Fibroblast of the conjunctiva (primary cell): ENCODE data around the gene SLC35E3.

Experiments used
- DNase-seq: peaks from one replicate; pipeline ENCODE4 v3.0.0-alpha.2; 2010; ENCODE audit warnings: low read depth

The SLC35E3 gene

DNA sequence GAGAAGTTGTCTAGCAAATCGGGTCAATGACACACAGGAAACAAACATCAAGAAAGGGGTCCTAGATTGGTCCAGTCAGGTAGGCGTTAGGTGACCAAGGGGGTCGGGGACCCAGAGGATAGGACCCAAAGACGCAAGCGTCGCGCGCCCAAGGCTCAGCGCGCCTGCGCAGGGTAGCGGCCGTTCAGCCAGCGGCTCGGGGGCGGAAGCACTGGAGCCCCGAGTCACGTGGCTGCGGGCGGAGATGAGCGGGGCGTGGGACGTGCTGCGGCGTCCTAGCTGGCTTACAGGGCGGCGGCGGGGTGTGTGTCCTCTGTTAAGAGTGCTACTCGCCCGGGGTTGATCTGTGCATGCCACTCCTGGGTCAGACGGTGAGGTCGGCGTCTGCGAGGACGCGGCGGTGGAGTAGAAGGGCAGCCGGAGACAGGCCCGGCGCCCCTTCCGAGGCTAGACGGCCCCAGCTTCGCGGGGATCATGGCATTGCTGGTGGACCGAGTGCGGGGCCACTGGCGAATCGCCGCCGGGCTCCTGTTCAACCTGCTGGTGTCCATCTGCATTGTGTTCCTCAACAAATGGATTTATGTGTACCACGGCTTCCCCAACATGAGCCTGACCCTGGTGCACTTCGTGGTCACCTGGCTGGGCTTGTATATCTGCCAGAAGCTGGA lies at the start of gene SLC35E3:
SLC35E3 (plus strand) TSS at position 273 of the 668 bp plus-strand sequence; CDS start at position 475, 202 bp downstream.
- peak; percentile 83 for DNase-seq

DNA sequence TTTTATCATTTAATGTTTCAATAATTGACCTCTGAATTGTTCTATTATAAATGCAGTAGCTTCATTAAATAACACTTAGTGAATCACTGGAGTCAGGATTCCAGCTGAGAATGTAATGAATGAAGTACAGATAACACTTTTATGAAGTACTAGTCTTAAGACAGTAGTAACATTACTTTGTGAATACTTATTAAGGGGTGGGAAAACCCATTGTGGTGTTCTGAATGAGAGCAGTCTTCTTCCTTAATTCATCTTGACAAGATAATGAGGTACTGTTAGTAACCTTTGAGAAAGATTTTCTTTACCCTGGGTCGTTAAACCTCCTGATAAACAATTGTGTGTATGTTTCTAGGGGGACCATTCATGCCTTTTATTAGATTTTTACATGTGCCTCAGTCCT lies 46.5 kb upstream of the SLC35E3 start:
- no peak for DNase-seq

DNA sequence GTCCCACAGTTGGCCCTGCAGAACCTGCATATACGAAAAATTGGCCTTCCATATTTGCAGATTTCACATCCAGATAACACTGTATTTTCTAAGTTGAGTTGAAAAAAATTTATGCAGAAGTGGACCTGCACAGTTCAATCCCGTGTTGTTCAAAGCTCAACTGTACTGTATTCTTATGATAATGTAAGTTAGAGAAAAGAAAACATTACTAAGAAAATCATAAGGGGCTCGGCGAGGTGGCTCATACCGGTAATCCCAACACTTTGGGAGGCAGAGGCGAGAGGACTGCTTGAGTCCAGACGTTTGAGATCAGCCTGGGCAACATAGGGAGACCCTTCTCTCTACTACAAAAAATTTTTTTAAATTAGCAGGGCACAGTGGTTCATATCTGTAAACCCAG lies 18.2 kb upstream of the SLC35E3 start:
- no peak for DNase-seq

DNA sequence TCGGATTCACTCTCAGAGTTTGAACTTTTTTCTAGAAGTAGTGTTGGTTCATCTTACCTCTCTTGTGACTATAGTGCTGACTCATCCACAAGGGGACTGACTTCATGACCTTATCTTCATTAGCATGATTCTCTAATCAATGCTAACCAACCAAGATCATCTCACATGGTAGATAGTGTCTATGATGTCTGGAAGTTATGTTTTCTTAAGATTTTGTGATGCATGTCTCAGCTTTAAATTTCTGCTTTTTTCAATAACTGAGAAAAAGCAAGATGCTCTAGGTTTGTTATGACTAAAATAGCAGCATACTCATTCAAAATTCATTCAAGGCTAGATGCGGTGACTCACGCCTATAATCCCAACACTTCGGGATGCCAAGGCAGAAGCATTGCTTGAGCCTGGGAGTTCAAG lies 12.3 kb upstream of the SLC35E3 start:
- DNase-seq: peak; percentile 13

DNA sequence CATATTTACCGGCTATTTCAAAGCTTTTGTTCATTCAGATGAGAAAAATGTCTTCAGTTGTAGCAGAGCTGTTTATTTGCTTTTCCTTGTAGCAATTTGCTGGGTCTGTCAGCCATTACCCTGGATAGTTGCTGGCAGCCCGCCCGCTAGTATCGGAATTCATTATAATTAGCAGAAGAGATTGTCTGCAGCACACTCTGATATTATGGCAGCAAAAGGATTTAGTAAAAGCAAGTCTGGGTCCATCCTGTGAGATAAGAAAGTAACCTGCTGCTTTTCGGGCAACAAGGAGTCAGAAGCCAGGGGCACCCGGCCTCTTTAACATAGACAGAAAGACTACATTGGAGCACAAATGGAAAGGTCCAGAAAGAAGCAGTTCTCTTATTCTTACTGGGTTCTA lies 6.1 kb upstream of the SLC35E3 start:
- DNase-seq: no peak

DNA sequence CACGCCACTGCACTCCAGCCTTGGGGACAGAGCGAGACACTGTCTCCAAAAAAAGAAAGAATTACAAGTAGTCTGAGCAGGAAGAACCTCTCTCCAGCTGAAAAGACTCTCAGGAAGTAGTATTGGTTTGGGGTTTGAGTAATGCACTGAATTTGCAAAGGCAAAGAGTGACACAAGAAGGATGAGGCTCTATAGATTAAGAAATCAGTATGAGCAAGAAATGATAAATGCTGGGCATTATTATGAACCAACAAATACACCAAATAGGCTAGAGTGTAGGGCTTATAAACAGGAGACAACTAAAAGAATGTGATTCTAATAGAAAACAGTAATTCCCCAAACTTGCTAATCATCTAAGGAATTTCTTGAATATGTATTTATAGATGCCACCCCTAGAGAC lies 2.6 kb upstream of the SLC35E3 start:
- DNase-seq: no peak

DNA sequence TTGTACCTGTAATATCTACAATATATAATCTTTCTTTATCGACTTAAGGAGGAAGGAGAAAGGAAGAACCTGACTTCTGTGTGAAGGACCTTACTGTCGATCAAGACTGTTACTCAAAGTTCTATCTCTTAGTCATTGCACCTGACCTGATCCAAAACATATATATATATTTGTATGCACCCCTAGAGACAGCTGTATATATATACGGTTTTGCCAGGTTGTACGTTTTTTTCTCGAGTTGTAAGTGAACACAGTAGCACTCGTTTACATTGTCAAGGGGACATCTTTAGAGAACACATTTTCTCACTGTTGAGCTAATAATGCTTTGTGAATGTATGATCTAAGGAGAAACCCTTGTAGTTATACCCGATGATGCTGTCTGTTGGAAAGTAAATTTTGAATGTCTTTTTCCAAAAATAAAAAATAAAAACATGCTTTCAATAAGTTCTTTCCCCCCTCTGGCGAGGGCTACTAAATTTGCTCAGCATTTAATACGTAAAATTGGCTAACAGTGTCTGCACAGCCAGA lies 536 bp upstream of the SLC35E3 start:
- DNase-seq: no peak

DNA sequence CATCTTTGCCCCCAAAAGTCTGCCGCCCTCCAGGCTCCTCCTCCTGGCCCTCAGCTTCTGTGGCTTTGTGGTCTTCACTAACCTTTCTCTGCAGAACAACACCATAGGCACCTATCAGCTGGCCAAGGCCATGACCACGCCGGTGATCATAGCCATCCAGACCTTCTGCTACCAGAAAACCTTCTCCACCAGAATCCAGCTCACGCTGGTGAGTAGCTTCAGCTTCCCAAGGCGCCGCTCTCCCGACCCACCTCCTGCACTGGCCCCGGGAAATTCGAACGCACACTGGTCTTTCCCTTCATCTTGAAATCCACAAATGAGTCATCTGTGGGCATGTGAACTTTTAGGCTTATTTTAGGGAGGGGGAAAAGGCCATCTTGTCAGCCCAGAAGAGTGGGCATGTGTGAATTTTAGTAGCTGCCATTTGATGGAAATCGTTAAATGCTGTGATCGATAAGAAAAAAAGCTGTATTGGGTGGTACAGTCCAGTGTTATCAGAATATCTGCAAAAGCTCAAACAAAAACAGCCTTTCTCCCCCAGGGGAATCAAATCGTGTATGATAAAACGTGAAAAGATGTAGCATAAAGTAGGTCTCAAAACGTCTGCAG lies 700 bp downstream of the SLC35E3 start:
- peak; percentile 34 for DNase-seq

DNA sequence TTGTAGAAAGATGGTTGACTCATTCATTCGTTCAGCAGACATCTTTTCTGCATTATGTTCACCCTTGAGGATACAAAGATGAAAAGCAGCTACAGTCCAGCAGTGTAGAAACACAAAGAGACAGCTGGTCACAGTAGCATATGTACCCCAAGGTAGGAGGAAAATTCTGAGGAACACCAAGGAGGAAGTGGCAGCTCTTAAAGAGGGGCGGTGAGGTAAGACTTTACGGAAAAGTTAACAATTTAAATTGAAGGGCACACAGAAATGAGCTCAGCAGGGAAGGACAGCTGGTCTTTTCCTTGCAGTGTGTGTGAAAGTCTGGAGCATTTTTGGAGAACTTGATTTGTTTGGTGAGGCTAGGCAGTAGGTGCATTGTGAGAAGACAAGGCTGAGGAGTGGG lies 3.5 kb downstream of the SLC35E3 start:
- no peak for DNase-seq

DNA sequence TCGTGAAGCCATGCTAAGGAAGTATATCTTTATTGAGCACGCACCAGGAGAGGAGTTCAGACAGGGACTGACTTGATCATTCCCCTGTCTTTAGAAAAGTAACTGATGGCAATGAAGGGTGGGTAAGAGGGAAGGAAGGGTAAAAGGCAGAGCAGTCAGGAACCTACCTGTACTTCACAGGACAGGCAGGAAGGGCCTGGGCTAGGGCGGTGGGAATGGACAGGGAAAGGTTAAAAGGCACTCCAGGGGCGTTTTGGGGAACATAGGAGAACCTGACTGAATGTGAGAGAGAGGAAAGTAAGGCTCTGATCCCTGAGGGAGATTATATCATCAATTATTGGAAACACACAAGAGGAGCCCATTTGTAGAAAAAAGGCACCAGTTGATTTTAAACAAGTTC lies 3.9 kb downstream of the SLC35E3 start:
- no peak for DNase-seq

DNA sequence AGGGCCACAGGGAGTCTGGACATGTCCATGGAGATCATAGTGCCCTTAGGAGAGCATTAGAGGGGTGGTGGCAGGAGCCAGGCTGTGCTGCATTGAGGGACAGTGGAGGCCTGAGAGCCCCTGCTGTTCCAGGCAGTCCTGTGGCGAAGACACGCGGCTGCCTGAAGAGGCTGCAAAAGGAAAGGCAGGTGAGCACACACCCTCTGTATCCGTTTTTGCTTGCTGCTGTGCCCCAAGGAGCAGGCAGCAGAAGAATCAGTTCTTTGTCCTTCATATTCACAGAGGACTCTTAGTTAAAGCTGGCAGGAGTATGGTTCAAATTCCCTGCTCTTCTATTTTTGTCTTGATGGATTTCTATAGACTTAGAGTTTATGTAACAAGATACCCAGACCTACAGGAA lies 4.5 kb downstream of the SLC35E3 start:
- DNase-seq: no peak

DNA sequence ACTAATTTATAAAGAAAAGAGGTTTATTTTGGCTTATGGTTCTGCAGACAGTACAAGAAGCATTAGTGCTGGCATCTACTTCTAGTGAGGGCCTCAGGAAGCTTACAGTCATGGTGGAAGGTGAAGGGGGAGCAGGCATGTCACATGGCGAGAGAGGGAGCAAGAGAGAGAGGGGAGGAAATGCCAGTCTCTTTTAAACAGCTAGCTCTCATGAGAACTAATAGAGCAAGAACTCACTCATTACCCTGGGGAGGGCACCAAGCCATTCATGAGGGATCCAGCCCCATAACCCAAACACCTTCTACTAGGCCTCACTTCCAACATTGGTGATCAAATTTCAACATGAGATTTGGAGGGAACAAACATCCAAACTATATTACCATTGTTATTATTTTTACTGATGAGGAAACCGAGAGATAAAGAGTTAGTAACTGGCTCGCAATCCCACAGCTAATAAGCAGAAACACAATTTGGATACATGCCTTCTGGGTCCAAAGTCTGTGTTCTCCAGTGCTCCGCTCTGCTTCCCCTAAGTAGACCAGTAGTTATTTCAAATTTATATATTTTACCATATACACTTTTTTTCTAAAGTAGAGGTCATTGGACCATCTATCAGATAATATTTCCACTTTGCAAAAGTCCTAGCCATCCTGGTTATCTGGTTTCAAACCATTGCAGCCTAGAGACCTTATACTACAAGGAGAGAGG lies 9.7 kb downstream of the SLC35E3 start:
- DNase-seq: no peak

DNA sequence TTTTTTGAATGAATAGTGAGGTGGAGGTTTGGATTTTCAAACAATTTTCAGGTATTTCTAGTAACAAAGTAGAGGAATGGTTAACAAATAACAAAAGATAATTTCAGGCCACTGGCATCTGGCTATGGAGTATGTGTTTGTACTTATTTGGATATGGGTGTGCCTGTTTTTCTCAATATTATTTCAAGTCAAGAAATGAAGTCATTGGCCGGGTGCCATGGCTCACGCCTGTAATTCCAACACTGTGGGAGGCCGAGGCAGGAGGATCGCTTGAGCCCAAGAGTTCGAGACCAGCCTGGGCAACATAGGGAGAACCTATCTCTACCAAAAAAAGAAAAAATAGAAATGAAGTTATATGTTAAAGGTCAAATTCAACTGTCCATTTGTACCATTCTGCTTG lies 13.9 kb downstream of the SLC35E3 start:
- DNase-seq: no peak

DNA sequence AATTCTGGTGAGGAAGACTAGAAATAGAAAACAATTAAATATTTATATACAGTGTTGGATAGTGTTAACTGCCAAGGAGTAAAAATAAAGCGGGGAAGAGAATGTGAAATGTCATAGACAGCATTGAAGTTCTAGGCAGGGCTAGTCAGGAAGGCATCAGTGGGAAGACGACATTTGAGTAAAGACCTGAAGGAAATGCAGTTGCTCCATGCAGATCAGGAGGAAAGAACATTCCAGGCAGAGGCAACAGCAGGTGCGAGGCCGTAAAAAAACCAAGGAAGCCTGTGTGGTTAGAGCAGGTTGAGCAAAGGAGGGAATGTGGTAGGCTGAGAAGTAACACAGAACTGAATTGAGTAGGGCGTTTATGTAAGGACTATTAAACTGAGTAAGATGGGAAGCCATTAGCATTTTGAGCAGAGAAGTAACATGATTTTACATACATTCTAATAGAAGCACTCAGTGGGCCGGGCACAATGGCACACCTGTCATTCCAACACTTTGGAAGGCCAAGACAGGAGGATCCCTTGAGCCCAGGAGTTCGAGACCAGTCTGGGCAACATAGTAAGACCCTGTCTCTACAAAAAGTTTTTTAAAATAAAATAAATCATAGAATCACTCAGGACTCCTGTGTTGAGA lies 14.9 kb downstream of the SLC35E3 start:
- no peak for DNase-seq

DNA sequence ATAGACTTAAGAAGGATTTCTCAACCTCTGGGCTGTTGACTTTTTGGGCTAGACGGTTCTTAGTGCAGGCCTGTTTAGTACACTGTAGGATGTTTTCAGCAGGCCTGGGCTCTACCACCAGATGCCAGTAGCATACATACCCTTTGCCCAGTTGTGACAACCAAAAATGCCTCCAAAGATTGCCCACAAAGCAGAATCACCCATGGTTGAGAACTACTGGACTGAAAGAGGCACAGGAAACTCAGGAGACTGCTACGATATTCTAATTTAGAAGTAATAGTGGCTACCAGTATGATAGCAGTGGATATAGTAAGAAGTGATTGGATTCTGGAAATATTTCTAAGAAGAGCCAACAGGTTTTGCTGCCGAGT lies 15.5 kb downstream of the SLC35E3 start:
- DNase-seq: no peak

DNA sequence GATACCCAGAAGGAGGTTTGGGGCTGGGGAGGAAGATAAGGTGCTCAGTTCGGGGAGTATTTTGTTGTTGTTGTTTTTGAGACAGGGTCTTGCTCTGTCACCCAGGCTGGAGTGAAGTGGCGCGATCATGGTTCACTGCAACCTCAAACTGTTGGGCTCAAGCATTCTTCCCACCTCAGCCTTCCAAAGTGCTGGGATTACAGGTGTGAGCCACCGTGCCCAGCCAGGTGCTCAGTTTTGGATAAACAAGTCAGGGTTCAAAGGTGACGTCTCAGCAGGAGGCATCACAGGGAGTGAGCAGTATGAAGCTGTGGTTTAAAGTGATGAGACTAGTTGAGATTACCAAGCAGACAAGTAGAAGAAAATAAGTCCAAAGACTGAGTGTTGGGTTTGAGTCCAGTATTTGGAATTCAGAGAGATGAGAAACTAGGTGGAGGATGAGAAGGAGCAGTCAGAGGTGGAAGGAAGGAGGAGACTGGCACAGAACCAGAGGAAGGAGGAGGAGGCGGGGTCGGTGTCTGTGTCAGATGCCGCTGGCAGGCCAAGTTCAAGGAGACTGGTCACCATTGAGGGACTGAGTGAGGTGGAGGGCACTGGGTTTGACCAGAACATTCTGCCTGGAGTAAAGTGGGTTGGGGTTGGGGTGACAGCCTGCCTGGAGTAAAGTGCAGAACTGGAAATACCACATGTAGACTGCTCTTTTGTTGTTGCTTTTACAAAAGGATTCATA lies 16.1 kb downstream of the SLC35E3 start:
- no peak for DNase-seq

DNA sequence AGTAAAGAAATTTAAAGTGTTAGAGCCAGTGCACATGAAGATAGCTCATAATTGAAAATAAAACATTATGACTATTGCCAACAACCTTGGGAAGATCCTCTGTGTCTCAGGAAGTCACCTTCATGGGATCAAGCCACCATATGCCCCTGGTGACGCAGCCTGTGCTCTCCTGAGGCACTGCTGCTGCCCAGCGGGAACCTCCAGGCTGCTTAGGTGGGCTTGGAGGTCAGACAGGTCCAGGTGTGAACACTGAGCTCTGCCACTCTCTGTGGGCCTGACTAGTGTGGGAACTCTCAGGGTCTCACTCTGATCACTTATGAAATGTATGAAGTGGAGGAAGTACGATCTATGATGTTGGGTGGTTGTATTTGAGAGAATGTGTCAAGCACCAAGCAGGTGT lies 16.7 kb downstream of the SLC35E3 start:
- no peak for DNase-seq

DNA sequence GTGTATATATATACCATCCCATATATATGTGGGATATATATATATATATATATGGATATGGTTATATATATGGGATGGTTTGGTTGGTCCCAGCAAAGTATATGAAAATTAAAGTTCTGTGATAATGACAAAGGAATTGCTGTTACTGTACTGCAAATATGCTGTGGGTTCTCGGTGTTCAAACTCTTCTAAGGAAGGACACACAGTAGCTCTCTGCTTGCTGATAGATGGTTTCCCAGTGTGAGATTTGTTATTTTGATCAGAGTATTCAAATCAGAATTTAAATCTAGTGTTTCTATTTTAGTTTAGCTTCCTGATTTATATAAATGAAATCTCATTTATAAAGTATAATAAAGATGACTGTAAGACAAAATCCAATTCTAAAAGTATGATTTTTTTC lies 19.7 kb downstream of the SLC35E3 start:
- no peak for DNase-seq

DNA sequence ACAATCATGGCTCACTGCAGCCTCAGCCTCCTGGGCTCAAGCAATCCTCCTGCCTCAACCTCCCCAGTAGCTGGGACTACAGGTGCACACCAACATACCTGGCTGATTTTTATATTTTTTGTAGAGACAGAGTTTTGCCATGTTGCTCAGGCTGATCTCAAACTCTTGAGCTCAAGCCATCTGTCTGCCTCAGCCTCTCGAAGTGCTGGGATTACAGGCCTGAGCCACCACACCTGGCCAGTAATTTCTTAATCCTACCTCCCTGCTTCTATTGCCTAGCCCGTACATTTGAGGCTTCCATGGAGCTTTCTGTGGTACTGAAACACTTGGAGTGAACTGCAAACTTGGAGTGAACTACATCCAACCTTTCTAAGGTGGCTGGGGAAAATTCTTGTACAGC lies 20.7 kb downstream of the SLC35E3 start:
- no peak for DNase-seq

DNA sequence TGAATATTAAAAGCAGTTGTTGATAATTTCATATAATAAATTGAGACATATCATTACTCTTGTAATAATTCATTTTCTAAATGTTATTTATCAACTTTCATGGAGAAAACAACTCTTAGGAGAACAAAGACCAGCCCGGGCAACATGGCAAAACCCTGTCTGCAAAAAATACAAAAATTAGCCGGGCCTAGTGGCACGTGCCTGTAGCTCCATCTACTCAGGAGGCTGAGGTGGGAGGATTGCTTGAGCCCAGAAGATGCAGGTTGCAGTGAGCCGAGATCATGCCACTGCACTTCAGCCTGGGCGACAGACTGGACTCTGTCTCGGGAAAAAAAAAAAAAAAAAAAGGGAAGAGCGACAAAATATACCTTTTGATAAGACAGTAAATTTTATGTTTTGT lies 21.2 kb downstream of the SLC35E3 start:
- DNase-seq: no peak

DNA sequence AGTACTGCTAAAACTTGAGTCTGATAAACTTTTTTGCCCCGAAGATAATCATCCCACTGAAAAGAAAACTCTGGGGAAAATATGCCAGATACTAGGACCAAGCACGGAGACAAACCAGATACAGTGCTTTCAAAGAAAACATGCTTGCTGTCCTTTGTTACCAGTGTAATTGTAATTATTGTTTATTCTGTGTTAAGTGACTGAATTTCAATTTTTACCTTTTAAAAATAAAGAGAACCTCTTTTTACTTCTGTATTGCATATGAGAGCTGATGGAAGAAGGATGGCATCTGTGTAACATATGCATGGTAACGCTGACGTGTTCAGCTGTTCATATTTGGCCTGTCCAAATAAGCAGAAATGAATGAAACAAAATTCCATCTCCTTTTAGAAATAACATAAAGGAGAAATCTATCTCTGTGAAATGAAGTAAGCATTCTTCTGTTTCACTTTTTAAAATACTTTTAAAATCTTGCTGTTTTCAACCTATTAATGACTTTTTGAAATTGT lies 22.5 kb downstream of the SLC35E3 start:
- DNase-seq: no peak

DNA sequence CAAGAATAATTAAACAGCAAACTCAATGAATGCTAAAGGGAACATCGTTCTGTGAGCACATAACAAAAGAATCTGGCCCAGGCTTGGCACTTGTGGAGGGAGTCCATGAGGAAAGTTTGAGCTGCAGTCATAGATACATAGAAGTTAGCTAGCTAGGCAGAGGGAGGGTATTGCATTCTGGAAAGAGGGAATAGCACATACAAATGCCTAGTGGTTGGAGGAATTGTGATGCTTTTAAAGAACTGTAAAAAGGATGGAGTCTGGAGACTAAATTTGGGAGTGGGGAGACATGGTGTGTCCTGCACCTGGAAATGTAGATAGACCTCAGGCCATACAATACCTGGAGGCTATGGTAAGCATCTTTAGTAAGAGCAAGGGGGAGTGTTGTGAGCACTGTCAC lies 24.0 kb downstream of the SLC35E3 start:
- DNase-seq: no peak
